Iris pigment epithelial cell (primary cell): ENCODE data around the gene LMF1.

Source experiments
- DNase-seq: peaks from one replicate; pipeline ENCODE4 v3.0.0-alpha.2; 2011; ENCODE audit warnings: low read depth

LMF1 gene

DNA sequence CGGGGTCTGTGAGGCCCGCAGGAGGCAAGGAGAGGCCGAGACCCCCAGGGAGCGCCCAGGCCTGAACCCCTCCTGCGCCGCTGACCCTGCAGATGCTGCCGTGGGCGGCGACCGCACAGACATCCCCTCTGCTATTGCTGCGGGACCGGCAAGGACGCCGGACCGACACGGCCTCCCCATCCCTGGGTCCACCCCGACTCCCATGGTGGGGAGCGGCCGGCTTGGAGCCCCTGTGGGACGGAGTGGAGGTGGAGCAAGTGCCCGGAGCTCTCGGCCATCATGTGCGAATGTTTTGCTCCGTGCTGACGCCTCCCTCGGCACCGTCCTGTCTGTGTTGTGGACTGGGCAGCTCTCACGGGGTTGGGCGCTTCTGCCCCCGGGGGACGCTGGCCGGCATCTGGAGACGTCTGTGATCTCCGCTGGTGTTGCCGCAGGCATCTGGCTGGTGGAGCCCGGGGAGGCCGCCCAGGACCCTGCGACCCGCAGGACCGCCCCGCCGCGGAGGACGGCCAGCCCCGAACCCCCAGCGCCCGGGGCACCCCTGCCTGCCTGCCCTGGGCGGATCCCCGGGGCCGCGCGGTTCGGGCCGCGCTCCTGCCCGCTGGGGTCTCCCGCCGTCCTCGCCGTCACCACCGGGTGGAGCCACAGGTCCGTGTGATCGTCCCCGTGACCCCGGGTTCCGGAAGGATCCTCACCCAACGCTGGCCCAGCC, 157.4 kb downstream of the LMF1 start:
- DNase-seq: peak; percentile 16

DNA sequence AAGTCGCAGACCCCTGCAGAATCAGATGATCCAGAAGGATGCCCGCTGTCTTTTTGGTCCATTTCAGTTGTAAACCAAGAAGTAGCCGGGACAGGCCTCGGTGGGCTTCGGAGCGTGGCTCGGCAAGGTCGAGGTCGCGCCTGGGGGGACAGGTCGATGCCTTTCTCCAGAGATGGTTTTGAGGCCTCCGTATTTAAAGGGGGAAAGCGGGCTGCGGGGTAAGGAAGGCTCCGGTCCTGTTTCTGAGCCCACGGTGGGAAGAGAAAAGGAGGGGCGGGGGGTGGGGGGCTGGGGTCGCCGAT, 162.7 kb downstream of the LMF1 start:
- DNase-seq: no peak

DNA sequence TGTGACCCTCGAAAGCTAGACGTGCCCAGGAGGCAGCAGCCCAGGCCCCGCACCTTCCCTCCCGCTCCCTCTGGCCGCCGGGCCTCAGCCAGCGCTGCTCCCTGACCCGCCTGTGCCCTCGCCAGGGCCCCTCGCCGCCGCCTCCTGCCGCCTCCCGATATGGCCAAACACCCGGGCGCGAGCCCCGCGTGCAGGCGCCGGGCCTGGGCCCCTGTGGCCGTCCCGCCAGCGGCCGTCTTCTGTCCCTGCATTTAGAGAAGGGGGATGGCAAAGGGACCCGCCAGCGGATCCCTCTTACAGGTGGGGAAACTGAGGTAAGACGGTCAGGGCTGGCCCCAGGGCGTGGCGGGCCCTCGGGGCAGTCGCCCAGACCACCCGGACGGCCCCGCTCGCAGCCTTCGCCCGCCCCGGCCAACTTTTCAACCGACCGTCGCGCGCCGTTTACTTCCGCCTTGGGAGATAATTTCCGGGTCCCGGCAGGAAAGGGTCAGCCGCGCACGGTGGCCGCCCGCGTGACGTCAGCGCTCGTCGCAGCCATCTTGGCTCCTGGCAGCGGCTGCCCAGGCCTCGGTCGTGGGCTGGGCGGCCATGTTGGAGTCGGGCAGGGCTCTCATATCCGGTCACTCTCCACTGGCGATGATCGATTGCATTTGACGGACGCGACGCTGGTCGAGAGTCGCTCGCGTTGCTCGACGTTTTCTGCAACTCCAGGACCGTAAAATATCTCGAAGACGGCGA, 163.3 kb downstream of the LMF1 start:
- peak; percentile 92 for DNase-seq

DNA sequence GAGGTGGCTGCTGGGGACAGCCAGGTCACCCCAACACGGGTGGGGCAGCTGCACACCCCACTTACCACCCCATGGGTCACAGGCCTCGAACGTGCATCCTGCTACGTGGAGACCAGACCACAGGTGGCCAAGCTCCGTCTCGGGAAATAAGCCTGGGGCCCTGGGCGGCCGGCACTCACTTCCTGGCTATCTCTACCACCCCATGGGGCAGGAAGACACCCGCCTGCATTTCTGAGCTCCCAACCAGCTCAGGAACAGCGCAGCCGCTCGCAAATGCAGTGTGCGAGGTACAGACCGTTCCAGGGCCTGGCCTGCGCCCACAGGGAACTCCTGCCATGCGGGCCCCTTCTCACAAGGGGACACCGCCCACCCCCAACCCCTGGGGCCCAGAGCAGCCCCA, 165.3 kb downstream of the LMF1 start:
- DNase-seq: no peak

DNA sequence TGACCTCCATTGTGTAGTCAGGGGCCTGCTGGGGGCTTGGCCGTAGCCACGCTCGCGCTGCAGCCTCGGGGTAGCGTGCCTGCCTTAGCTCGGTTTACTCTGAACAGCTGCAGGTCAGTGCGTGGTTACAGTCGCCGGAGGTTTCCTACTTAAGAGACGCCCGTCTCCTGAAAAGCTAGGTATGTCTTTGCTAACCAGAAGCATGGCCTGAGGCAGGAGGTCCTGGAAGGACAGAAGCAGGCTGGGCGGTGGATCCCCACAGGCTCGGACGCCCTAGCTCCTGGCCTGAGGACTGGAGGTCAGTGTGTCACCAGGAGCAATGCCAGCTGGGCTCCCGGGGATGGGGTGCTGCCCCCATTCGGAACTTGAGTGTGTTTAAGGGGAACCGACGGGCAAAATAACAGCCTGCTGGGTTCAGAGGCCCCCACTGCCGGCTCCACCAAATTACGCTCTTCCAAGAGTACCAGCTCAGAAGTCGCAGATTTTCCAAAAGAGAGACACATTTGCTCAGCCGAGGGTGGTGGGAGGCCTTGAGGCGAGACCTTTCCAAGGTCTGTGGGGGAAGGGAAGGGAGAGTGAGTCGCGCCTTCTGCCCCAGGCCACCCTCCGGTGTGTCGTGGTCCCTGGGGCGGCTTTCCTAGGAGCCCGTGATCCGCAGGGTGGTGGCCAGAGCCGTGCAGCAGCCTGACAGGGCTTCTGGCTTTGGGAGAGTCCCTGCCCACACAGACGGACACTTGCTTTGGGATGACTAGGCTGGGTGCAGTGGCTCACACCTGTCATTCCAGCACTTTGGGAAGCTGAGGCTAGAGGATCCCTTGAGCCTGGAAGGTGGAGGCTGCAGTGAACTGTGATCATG, 166.4 kb downstream of the LMF1 start:
- DNase-seq: no peak

DNA sequence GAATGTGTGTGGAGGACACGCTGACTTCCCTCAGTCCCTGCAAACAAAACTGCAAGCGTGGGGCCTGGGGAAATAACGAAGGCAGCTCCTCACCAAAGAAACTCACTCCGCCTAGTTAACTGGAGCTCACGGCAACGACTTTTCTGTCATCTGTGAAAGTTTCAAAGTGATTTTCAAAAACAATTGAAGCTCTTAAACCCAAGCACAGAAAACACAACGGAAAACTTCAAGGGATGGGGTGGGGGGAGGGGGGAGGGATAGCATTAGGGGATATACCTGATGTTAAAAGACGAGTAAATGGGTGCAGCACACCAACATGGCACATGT, 167.1 kb downstream of the LMF1 start:
- no peak for DNase-seq
